Stimulated activated CD8-positive, alpha-beta memory T cell treated with anti-CD3 and anti-CD28 coated beads, Interleukin-2, amount 100 ng/mL, for 1 hour (primary cell): ENCODE results near the gene PRR14.
"Not testable (repeated sequence)": the region's sequence is repeated elsewhere in the genome, so short reads cannot be mapped to it uniquely, and the experiment has no call there.

ENCODE experiments used
- DNase-seq, 2 donors: peaks; one replicate each; pipeline ENCODE4 v3.0.0-alpha.2; 2020; ENCODE audit warnings: low read depth in 2 of 2

The PRR14 gene

DNA sequence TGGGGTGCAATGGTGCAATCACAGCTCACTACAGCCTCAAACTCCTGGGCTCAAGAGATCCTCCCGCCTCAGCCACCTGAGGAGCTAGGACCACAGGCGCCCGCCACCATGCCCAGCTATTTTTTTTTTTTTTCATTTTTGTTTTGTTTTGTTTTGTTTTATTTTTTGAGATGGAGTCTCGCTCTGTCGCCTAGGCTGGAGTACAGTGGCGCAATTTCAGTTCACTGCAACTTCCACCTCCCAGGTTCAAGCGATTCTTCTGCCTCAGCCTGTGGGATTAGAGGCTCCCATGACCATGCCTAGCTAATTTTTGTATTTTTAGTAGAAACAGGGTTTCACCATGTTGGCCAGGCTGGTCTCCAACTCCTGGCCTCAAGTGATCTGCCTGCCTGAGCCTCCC, 18.3 kb upstream of the PRR14 start:
- DNase-seq, result not testable (repeated sequence)

DNA sequence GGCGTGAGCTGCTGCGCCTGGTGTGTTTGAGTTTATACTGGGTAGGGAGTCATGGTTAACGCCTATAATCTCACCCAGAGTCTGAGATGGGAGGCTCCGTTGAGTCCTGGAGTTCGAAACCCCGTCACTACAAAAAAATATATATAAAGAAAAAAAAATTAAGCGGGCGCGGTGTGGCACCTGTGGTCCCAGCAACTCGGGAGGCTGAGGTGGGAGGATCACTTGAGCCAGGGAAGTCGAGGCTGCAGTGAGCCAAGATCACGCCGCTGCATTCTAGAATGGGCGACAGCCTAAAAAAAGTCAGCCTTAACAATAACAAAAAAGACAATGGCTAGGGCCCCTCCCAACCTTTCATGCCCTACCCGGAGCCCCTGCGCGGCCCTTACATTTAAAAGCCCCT, 17.2 kb upstream of the PRR14 start:
- DNase-seq, result no peak

DNA sequence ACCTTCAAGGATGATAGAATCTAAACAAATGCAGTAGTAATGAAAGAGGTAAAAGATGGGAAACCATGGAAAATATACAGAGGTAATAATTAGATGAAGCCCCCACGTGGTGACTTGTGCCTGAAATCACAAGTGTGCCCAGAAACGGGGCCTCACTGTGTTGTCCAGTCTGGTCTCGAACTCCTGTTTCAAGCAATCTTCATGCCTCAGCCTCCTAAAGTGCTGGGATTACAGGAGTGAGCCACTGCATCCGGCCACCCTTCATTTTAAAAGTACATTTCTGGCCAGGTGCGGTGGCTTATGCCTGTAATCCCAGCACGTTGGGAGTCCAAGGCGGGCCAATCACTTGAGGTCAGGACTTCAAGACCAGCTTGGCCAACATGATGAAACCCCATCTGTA, 14.2 kb upstream of the PRR14 start:
- no peak for DNase-seq

DNA sequence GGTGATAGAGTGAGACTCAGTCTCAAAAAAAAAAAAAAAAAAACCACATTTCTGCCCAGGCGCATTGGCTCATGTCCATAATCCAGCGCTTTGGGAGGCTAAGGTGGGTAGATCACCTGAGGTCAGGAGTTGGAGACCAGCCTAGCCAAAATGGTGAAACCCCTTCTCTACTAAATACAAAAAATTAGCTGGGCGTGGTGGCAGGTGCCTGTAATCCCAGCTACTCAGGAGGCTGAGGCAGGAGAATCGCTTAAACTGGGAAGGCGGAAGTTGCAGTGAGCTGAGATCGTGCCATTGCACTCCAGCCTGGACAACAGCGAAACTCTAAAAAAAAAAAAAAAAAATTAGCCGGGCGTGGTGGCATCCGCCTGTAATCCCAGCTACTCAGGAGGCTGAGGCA, 13.6 kb upstream of the PRR14 start:
- DNase-seq, result not testable (repeated sequence)

DNA sequence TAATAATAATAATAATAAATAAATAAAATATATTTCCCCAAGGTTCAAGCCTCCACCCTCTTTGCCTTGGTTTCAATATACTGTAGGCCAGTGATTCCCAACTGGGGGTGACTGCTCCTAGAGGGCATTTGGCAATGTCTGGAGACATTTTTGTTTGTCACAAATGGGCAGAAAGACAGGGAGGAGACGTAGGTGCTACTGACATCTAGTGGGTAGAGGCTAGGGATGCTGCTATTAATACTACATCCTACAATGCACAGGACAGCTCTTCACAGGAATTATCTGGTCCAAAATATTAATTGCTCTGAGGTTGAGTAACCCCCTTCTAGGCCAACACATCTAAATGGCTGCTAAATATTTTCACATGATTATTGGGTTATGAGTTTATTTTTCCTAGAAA, 12.8 kb upstream of the PRR14 start:
- DNase-seq, result no peak

DNA sequence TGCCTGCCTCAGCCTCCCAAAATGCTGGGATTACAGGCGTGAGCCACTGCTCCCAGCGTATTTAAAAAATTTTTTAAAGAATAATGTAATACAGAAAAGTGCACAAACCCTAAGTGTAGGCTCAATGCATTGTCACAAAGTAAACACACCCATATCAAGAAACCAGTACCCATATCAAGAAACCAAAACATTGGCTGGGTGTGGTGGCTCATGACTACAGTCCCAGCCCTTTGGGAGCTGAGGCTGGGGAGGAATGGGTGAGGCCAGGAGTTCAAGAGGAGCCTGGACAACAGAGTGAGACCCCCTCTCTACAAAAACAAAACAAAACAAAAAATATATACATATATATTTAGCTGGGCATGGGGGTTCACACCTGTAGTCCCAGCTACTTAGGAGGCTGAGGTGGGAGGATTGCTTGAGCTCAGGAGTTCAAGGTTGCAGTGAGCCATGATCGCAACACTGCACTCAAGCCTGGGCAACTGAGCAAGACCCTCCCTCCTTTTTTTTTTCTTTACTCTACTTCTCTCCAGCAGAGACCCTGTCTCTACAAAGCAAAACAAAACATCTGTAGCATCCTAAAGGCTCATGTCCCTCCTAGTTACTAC, 9.3 kb upstream of the PRR14 start:
- no peak for DNase-seq

DNA sequence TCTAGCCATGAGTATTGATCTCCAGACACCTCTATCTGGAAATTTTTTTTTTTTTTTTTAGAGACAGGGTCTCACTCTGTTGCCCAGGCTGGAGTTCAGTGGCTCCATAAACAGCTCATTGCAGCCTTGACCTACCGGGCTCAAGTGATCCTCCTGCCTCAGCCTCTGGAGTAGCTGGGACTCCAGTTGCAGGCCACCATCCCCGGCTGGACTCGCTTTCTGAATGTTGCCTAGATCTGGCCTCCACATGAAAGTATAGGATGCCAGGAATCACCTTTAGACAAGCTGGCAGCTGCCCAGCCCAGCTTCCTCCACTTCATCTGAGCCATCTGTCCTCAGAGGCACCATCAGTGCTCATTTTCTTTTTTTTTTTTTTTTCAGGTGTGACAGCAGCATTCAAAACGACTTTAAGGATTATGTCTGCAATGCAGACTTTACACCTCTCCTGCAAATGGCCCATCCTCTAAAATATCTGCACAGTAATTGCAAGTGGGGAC, 6.4 kb upstream of the PRR14 start:
- no peak for DNase-seq

DNA sequence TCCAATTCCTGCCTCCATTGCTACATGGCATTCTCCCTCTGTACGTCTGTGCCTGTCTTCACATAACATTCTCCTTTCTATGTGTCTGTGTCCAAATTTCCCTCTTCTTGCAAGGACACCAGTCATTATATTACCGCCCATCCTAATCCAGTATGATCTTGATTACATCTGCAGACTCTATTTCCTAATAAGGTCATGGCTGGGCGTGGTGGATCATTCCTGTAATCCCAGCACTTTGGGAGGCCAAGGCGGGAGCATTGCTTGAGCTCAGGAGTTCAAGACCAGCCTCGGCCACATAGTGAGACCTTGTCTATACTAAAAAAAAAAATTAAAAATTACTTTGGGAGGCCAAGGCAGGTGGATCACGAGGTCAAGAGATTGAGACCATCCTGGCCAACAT, 5.0 kb upstream of the PRR14 start:
- no peak for DNase-seq

DNA sequence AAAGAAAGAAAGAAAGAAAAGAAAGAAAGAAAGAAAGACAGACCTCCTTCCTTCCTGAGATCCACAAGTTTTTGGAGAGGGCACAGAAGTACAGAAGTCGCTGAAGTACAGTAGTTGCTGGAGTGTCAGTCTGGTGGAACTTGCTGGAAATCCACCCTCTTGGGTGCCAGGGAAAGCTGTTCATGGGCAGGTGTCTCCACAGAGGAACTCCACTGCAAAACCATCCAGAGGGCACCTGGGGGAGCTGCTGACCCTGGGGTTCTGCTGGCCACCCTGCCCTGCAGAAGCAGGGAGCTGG, 3.5 kb upstream of the PRR14 start:
- DNase-seq, result no peak

DNA sequence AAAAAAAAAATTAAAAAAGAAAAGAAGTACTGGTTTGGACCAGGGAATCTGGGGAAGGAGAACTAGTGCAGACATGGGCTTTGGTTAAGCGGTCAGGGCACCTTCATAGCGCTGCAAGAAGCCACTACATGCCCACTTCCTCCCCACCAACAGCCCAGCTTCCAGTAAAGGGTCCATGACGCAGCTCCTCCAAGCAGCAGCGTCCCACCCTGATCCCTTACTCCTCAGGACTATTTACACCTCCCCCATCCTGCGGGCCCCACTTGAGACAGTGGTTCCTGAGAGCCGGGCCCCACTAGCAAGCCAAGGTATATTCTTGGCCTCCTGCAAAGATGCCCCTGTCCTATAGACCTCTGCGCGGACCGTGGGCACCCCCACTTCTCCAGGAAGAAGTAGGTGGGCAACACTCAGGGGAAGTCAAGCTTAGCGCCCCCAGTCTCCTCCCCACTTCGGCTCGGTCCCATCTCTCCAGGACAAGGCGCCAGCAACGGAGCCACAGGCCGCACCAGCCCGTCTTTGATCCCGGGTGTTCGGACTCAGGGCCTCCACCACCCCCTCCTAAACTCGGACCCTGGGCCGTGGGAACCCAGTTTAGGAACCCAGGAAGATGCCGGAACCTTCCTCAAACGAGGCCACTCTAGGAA, 913 bp upstream of the PRR14 start:
- DNase-seq, result no peak

DNA sequence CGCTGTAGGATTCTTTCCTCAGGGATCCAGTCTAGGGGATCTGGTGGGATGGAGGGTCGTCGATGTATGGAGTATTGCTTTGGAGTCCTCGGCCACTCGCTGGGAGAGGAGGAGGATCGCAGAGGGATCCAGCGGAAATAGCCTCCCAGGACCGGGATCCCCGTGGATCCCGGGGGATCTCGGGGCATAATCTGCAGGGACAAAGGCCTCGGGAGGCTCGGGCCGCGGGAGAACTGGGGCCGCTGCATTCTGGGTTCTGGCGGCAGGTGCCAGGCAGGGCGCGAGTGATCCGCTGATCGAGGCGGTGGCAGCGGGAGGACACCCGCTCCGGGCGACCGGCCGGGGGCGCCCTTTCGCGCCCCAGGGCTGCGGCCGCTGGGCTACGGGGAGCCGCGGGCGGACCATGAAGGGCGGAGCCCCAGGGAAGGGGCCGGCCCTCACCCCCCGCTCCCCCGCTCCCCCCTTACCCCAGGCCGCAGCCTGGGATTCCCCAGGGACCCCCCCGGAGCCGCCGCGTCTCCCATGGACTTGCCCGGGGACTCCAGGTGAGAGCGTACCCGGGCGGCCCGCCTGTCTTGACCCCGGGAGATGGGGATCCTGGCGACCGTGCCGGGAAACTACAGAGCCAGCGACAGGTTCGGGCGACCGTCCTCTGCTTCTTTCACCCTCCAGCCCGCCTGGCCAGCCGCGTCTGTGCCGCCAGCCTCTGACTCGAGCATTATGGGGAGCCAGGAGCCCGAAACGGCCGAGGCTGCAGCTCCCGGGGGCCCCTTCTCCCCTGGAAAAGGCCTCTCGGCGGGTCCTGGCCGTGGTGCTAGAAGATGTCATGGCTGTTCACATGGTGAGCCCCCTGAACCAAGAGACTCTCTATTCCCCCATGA, 604 bp downstream of the PRR14 start:
- peak; percentile 52 to 66 for DNase-seq

DNA sequence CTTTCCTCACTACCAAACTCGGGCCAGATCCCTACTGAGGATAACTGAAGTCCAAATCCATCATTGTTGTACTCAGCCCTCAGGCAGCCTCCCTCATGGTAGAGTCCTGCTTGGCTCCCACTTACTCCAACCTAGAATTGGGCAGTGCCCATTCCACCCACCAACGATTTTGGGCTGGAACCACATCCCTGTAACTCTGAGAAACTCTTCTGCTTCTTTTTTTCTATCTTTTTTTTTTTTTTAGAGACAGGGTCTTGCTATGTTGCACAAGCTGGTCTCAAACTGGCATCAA, 1.2 kb downstream of the PRR14 start:
- no peak for DNase-seq

DNA sequence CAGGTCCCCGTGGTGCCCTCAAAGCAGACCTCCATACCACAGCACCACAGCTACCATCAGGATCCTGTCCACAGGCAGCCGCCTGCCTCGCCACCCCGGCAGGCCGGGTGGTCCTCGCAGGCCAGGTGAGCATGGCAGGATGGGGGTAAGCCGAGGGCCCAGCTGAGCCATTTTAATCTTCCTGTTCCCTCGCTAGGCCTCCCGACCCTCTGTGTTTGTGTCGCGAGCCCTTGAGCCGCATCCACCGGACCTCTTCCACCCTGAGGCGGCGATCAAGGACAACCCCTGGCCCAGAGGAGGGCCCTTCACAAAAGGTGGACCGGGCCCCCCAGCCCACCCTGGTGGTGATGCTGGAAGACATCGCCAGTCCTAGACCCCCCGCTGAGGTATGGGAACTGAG, 2.0 kb downstream of the PRR14 start:
- DNase-seq, result no peak

DNA sequence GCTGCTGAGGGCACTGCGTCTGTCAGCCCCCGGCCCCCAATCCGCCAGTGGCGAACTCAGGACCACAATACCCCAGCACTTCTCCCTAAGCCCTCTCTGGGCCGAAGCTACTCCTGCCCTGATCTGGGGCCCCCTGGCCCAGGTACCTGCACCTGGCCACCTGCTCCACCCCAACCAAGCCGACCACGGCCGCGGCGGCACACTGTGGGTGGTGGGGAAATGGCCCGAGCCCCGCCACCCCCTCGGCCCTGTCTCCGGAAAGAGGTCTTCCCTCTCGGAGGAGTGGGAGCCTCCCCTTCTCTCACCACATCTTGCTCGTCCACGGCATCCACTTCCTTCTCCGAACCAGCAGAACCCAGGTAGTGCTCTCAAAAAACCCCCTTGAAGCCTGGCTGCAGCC, 4.1 kb downstream of the PRR14 start:
- DNase-seq, result no peak

DNA sequence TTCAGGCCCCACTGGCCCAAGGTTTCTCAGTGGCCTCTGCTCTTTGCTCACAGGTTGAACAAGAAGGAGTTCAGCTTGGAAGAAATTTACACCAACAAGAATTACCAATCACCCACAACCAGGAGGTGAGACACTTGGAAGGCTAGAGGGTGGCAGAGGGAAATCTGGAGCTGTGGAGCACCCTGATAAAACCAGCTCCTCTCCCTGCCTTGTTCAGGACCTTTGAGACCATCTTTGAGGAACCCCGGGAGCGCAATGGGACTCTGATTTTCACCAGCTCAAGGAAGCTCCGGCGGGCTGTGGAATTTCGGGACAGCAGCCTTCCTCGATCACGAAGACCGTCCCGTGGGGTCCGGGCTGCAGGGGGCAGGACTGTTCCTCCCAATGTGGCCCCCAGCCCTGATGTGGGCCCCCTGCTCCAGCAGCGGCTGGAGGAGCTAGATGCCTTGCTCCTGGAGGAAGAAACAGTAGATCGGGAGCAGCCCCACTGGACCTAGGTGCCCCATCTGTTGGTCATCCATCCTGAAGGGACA, 5.1 kb downstream of the PRR14 start:
- no peak for DNase-seq

DNA sequence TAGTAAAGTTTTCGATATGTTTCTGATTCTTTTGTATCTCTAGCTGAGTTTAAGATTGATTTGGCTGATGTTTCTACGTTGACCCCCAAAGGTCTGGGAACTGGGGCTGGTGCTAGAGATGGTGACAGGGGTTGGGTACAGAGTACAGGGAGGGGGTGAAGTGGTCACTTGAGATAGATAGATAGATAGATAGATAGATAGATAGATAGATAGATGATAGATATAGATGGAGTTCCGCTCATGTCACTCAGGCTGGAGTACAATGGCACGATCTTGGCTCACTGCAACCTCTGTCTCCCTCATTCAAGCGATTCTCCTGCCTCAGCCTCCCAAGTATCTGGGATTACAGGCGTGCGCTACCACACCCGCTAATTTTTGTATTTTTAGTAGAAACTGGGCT, 5.6 kb downstream of the PRR14 start:
- no peak for DNase-seq

DNA sequence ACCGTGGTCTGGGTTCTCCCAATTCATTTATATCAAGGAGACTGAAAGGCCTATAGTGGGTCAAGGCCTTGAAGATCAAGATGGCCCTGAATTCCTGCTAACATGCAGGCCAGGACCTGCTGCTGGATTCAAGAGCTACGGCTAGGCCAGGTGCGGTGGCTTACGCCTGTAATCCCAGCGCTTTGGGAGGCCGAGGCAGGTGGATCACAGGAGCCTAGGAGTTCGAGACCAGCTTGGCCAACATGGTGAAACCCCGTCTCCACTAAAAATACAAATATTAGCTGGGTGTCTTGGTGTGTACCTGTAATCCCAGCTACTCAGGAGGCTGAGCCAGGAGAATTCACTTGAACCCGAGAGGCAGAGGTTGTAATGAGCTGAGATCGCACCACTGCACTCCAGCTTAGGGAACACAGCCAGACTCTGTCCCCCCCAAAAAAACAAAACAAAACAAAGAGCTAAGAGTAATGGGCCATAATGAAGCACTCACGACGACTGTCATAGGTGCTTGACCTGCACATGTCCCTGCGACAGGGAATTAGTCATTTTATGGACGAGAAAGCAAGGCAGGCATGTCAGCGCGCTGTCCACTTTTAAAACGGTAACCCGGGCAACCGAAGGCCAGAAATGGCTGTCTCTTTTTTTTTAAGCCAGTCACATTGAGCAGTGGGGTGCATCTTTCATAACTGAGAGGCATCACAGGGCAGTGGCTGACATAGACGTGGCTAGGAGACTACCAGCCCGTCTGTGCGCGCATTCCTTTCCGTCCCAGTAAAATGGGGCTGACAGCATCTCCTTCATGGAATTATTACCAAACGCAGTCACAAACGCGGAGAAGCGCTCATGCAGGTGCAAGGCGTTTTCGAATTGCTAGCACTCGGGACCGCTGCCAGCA, 6.5 kb downstream of the PRR14 start:
- no peak for DNase-seq

DNA sequence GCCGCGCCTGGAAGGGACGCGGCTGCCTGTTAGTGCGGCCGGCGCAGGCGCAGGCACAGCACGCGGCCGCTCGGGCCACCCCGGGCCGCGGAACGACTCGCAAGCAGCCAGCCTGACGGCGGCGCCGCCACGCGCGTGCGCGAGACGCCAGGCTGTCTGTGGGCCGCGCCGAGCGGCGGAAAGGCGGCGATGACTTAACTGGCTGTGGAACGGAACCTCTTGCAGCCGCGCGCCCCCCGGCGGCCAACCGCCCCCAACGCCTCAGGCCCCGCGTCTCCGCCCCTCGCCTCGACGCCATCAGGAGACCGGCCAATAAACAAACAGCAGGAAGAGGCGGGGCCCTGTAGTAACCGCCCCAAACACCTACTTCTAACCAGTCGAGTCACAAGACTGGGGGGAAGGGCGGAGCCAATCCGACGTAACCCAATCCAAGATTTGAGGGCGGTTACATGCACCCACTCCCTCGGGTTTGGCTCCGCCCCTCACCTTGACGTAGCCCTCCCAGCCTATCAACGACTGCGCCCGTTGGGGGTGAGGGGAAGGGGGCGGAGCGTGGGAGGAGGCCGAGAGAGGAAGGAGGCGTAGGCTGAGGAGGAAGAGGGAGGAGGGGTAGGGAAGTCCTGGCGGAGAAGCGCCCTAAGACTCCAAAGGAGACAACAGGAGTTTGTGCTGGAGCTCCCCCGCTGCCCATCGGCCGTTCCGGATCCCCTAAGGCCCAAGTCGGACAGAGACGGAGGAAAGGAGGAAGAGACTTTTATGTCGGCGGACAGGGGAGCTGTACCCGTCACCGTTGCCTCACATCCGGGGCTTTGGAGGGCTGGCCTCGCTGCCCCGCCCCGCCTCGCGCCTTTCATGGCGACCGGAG, 7.3 kb downstream of the PRR14 start, which contains the start of gene FBRS:
Gene FBRS (plus strand): TSS at position 566 of the 865 bp plus-strand sequence. CDS start 1,088 bp downstream, outside the sequence.
- DNase-seq, result peak; percentile 99 to 100

DNA sequence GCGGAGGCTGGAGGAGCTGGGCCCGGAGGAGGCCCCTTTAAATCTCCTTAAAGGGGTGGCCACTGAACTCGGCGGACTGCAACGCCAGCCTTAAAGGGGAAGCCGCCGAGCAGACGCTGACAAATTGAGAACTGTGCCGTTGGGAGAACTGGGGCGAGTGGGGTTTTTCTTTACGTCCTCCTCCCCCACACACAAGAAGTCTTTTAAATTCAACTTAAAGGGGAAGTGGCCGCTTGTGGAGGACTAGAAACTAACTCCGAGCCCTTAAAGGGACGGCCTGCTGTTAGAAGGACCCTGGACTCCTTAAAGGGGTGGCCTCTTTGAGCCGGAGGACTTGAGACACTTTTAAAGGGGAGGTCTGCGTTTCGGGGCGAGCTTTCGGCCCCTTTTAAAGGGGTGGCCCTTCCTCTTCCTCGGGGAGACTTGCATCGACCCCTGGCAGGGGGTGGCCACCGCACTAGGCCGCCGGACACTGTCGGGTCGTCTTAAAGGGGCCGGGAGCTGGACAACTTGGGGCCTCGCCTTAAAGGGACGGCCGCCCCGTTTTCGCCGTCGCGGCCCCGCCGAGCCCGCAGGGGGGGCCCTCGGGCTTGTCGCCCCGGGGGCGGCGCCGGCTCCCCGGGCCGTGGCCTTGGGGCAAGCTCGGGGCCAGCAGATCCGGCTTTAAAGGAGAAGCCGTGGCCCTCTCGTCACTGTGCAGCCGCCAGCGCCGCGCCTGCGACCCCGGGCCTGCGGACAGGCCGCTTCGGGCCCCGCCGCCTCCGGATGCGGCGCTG, 8.2 kb downstream of the PRR14 start:
- no peak for DNase-seq
